Stimulated activated CD4-positive, alpha-beta T cell treated with anti-CD3 and anti-CD28 coated beads, Interleukin-12 subunit alpha, Interleukin-12 subunit beta, amount 100 ng/mL, for 48 hours (primary cell): ENCODE measurements around the gene TEX19.
"Not testable (repeated sequence)": the region's sequence is repeated elsewhere in the genome, so short reads cannot be mapped to it uniquely, and the experiment has no call there.

ENCODE experiments used
- DNase-seq, 3 donors: peaks; one replicate each; pipeline ENCODE4 v3.0.0-alpha.2; 2020; ENCODE audit warnings: low read depth in 2 of 3, low spot score in 1 of 3

The TEX19 gene

GRCh38 chr17:82334622-82335394, 24.2 kb upstream of the TEX19 start:
- no peak for DNase-seq

GRCh38 chr17:82338858-82339633, 20.0 kb upstream of the TEX19 start:
- DNase-seq: no peak

GRCh38 chr17:82339634-82340580, 19.1 kb upstream of the TEX19 start:
- DNase-seq: no peak

GRCh38 chr17:82342361-82343079, 16.5 kb upstream of the TEX19 start:
- no peak for DNase-seq

GRCh38 chr17:82343560-82343959, 15.5 kb upstream of the TEX19 start:
- no peak for DNase-seq

- no peak for DNase-seq
Measured at GRCh38 chr17:82344175-82344907, 14.7 kb upstream of the TEX19 start.

GRCh38 chr17:82345151-82345976, 13.7 kb upstream of the TEX19 start:
- no peak for DNase-seq

- DNase-seq: no peak
Measured at GRCh38 chr17:82346342-82347300, 12.4 kb upstream of the TEX19 start.

- DNase-seq: not testable (repeated sequence)
Measured at GRCh38 chr17:82347994-82348393, 11.1 kb upstream of the TEX19 start.

- no peak for DNase-seq
Measured at GRCh38 chr17:82348434-82348833, 10.6 kb upstream of the TEX19 start.

GRCh38 chr17:82348866-82349265, 10.2 kb upstream of the TEX19 start:
- DNase-seq: no peak

GRCh38 chr17:82349287-82349701, 9.8 kb upstream of the TEX19 start:
- DNase-seq: no peak

- peak in 2 of 3 donors; percentile 44 to 57 for DNase-seq
Measured at GRCh38 chr17:82350182-82351030, 8.6 kb upstream of the TEX19 start.

GRCh38 chr17:82351254-82351712, 7.8 kb upstream of the TEX19 start:
- DNase-seq: no peak

GRCh38 chr17:82351713-82352488, 7.1 kb upstream of the TEX19 start:
- DNase-seq: peak; percentile 70 to 86 (median 76)

- no peak for DNase-seq
Measured at GRCh38 chr17:82353484-82353883, 5.6 kb upstream of the TEX19 start.
